OCI-LY1 (cell line): ENCODE measurements around the gene TAF4.

ENCODE experiments used
- CTCF ChIP-seq: fragments of 200-600 bp; sonication (generic), shearing (Covaris generic); IDR thresholded peaks from 2 replicates; pipeline ENCODE4 v1.5.1; 2017; ENCODE audit warnings: mild to moderate bottlenecking, antibody characterized with exemption, low read length, moderate library complexity, mixed read lengths
- EZH2 ChIP-seq: fragments of 200-600 bp; sonication (generic), shearing (Covaris generic); IDR thresholded peaks from 2 replicates; pipeline ENCODE4 v1.8.0; 2017; ENCODE audit warnings: borderline replicate concordance, mixed run types, mild to moderate bottlenecking, antibody characterized with exemption, low read length, moderate library complexity, mixed read lengths

- no peak for TF ChIP-seq CTCF
- TF ChIP-seq EZH2 = no peak
These were observed 85.7 kb downstream of the TAF4 start for GRCh38 chr20:61979701-61980635.
